T-cell (primary cell): ENCODE measurements around the gene ABTB2. TPM values are rescaled to one million over a fixed set of nuclear protein-coding genes. Genes with fewer than 3 reads are reported as not detected.

Experiments
- ATAC-seq, 4 experiments: fragments of 200-7000 bp in 3 of 4; fragments of 150-1000 bp in 1 of 4; cut with Tn5 transposase; replicated peaks in 1 of 4; 1 replicate in 3 of 4; 2 replicates in 1 of 4; pipeline ENCODE4 v1.10.0; 2021; ENCODE audit warnings: moderate library complexity in 3 of 4, mild to moderate bottlenecking in 2 of 4, moderate number of reproducible peaks in 1 of 4
- CTCF ChIA-PET, 2 donors: fragments of 300-600 bp; sonication (Branson Sonifier 250); formaldehyde crosslinking; loops; one replicate each; lab custom pipeline; 2022; ENCODE audit warnings: antibody characterized with exemption in 2 of 2; lab: Charles Lee
- POLR2A ChIA-PET, 2 donors: fragments of 300-600 bp; sonication (Branson Sonifier 250); formaldehyde crosslinking; loops; one replicate each; lab custom pipeline; 2022; ENCODE audit warnings: antibody characterized with exemption in 2 of 2; lab: Charles Lee
- DNase-seq, 35 experiments: peaks; one replicate each; pipeline versions ENCODE4 v3.0.0 to v3.0.0-alpha.2; 2013 to 2023
- H3K27ac ChIP-seq: one replicate; pipeline ENCODE4 v1.5.1; 2013; ENCODE audit warnings: low read length
- H3K27me3 ChIP-seq, 2 experiments: replicated peaks in 1 of 2; 1 replicate in 1 of 2; 2 replicates in 1 of 2; pipeline versions ENCODE4 v1.6.1 to v1.7.0; 2013; ENCODE audit warnings: low read length in 1 of 2, mixed read lengths in 1 of 2; ENCODE audit not compliant: control insufficient read depth in 2 of 2, insufficient read depth in 2 of 2; ENCODE audit errors: extremely low read depth in 1 of 2
- H3K36me3 ChIP-seq, 2 donors: 1 replicate in 1 of 2; 2 replicates in 1 of 2; pipeline versions ENCODE4 v1.6.1 to v1.7.0; 2013; ENCODE audit warnings: low read length in 1 of 2; ENCODE audit not compliant: control insufficient read depth in 2 of 2, insufficient read depth in 1 of 2; ENCODE audit errors: extremely low read depth in 1 of 2
- H3K4me1 ChIP-seq, 2 experiments: 1 replicate in 1 of 2; 2 replicates in 1 of 2; pipeline versions ENCODE4 v1.6.1 to v1.7.0; 2013; ENCODE audit warnings: low read length in 2 of 2, mixed read lengths in 1 of 2; ENCODE audit not compliant: insufficient read depth in 2 of 2, control insufficient read depth in 1 of 2; ENCODE audit errors: extremely low read depth in 1 of 2
- H3K4me3 ChIP-seq, 2 donors: 1 replicate in 1 of 2; 2 replicates in 1 of 2; pipeline versions ENCODE4 v1.5.1 to v1.7.0; 2013; ENCODE audit warnings: mild to moderate bottlenecking in 2 of 2, low read length in 1 of 2, moderate library complexity in 1 of 2; ENCODE audit not compliant: control insufficient read depth in 1 of 2; ENCODE audit errors: extremely low read depth in 1 of 2
- H3K9me3 ChIP-seq: 2 replicates; pipeline ENCODE4 v1.7.0; 2013
- H3K27ac Mint-ChIP-seq, 2 donors: one replicate each; pipeline ENCODE4 v1.8.0; 2020 to 2021; ENCODE audit warnings: mild to moderate bottlenecking in 2 of 2, mixed read lengths in 2 of 2
- H3K27me3 Mint-ChIP-seq, 2 donors: one replicate each; pipeline ENCODE4 v1.8.0; 2021 to 2022; ENCODE audit warnings: mixed read lengths in 2 of 2
- H3K36me3 Mint-ChIP-seq: one replicate; pipeline ENCODE4 v1.8.0; 2021; ENCODE audit warnings: mixed read lengths
- H3K4me1 Mint-ChIP-seq, 3 donors: one replicate each; pipeline ENCODE4 v1.8.0; 2020 to 2022; ENCODE audit warnings: mixed read lengths in 3 of 3, mild to moderate bottlenecking in 1 of 3
- H3K4me3 Mint-ChIP-seq, 3 donors: one replicate each; pipeline ENCODE4 v1.8.0; 2020 to 2022; ENCODE audit warnings: mild to moderate bottlenecking in 3 of 3, mixed read lengths in 3 of 3, moderate library complexity in 3 of 3
- H3K9me3 Mint-ChIP-seq, 3 donors: one replicate each; pipeline ENCODE4 v1.8.0; 2020 to 2022; ENCODE audit warnings: mixed read lengths in 3 of 3
- WGBS: methylation state at CpG from one replicate; pipeline ENCODE4 v1.1.5; 2013; ENCODE audit warnings: missing lambda C conversion rate; ENCODE audit not compliant: insufficient coverage; 5-methylcytosine and 5-hydroxymethylcytosine counted together
- total RNA-seq, 35 experiments: library from RNA in 6 of 35; stranded (reverse) in 6 of 35; fragments of 120-200 nt in 1 of 35; gene quantifications; one replicate each; pipeline versions ENCODE4 v1.2.1 to v1.2.4 and lab custom pipeline; 2013 to 2026

Gene ABTB2
- total RNA-seq, 5 donors from 2014 or later (not counting 1 experiment from before 2014, with no cell fraction given) = 0.50 to 0.93 (median 0.82) TPM

- Histone ChIP-seq H3K4me1 (no peaks in the 10 kb centered on the region), H3K27ac (no peak overlapping the region), H3K27me3 (no peaks in the 10 kb centered on the region), H3K4me3 (no peak overlapping the region), H3K9me3 (no peaks in the 10 kb centered on the region), H3K36me3 (peaks cover 30 to 94% of the 10 kb centered on the region in 2 donors)
- DNase-seq (no peak), ATAC-seq (no peak)
- CTCF ChIA-PET = no interaction called here
- no peak overlapping the region for H3K27ac Mint-ChIP-seq
- POLR2A ChIA-PET = interaction anchor here in 1 of 2 donors (0.6 kb wide), 1 partner anchor 904 kb away, joined by 5 read pairs; no protein-coding TSS in a partner anchor
- 100% methylated on average over 4 of the region's 8 CpGs for whole genome bisulfite sequencing
- peaks cover 0 to 9% (median 0%) of the 10 kb centered on the region in 3 donors for H3K4me1 Mint-ChIP-seq
- H3K4me3 Mint-ChIP-seq = no peak overlapping the region
- H3K36me3 Mint-ChIP-seq = peaks cover 82% of the 10 kb centered on the region
- H3K9me3 Mint-ChIP-seq = no peaks in the 10 kb centered on the region
- no peaks in the 10 kb centered on the region for H3K27me3 Mint-ChIP-seq
Observed at GRCh38 chr11:34136420-34136819, 221.4 kb downstream of the ABTB2 start.

DNA sequence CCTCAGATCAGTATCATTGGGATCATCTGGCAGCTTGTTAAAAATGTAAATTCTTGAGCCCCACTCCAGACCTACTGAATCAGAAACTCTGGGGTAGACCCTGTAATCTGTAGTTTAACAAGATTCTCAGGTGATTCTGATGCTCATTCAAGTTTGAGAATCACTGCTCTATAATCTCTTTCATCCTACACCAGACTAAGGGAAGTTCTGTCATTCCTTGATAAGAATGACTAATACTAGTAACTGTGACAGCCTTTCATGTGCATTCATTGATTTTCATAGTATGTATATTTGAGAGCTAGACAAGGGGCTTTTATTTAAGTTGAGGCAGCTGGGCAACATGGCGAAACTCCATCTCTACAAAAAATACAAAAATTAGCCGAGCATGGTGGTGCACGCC is 222.4 kb downstream of the ABTB2 start:
- WGBS = no CpG with 5 or more reads among the region's 3 CpGs
- peaks cover 81% of the 10 kb centered on the region for H3K36me3 Mint-ChIP-seq
- Histone ChIP-seq H3K4me1 (no peaks in the 10 kb centered on the region), H3K36me3 (peaks cover 36 to 94% of the 10 kb centered on the region in 2 donors), H3K27ac (no peak overlapping the region), H3K9me3 (no peaks in the 10 kb centered on the region), H3K4me3 (no peak overlapping the region), H3K27me3 (no peaks in the 10 kb centered on the region)
- DNase-seq (no peak), ATAC-seq (no peak)
- H3K4me1 Mint-ChIP-seq = peaks cover 0 to 9% (median 0%) of the 10 kb centered on the region in 3 donors
- no peak overlapping the region for H3K27ac Mint-ChIP-seq
- CTCF ChIA-PET = interaction anchor here (0.6 kb wide), 2 partner anchors 130 to 329 kb away, joined by 3 to 5 read pairs; no protein-coding TSS in a partner anchor
- no peaks in the 10 kb centered on the region for H3K9me3 Mint-ChIP-seq
- no peak overlapping the region for H3K4me3 Mint-ChIP-seq
- POLR2A ChIA-PET = no interaction called here
- no peaks in the 10 kb centered on the region for H3K27me3 Mint-ChIP-seq

DNA sequence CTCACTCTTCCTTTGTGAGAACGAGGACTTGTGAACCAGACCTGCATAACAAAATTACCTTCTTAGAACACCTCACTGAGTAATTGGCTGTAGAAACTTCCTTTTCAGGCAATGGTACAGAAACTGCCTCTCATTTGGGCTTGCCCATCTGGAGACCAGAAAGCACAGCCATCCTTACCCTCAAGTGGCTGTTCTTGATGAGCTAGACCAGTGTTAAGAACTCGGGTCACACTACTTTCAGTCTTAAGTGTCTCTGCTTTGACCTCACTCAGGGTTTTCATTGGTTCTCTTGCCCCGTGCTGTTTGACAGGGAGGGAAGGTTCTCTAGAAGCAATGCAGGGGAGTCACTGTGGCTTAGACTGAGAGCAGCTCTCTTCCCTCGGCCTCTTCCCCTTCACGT is 223.0 kb downstream of the ABTB2 start:
- Histone ChIP-seq H3K27ac (no peak overlapping the region), H3K4me3 (no peak overlapping the region), H3K4me1 (no peaks in the 10 kb centered on the region), H3K36me3 (peaks cover 38 to 91% of the 10 kb centered on the region in 2 donors), H3K27me3 (no peaks in the 10 kb centered on the region), H3K9me3 (no peaks in the 10 kb centered on the region)
- Mint-ChIP-seq H3K36me3 (peaks cover 76% of the 10 kb centered on the region), H3K27ac (no peak overlapping the region), H3K27me3 (no peaks in the 10 kb centered on the region), H3K4me3 (no peak overlapping the region), H3K4me1 (peaks cover 0 to 9% (median 0%) of the 10 kb centered on the region in 3 donors), H3K9me3 (no peaks in the 10 kb centered on the region)
- ChIA-PET POLR2A (no interaction called here), CTCF (no interaction called here)
- DNase-seq = no peak
- 57% methylated on average over 1 of the region's 5 CpGs for WGBS
- ATAC-seq = no peak

DNA sequence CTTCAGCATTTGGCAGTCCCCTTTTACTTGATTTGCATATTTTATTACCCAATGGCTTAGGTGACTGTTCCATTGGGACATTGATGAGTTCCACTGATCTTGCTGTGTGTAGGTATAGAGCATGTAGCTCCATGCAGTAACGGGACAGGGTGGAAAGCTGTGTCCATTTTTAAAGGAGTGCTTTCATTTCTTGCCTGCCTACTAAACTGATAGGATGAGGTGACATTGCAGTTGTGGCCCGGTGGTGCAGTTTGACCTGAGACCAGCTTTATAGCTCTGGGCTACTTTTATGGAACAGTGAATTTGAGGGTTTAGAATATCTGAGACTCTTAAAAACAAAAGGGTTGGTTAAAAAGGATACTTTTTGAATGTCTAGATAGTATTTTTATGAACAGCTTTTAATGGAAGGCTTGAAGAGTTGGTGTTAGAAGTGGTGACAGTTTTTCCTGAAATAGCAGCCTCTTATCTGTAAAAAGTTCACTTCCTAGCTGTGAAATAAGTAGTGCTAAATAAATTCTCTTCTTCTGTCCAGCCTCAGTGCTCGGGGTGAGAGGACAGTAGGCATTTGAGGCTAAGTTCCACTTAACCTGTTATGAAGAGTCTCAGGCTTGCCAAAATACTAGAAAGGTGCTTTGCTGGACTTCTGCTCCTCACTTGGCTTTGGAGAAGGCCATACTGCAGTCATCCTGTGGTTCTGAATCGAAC is 225.4 kb downstream of the ABTB2 start:
- Mint-ChIP-seq H3K9me3 (no peaks in the 10 kb centered on the region), H3K27me3 (no peaks in the 10 kb centered on the region), H3K27ac (no peak overlapping the region), H3K4me1 (peaks cover 0 to 7% (median 0%) of the 10 kb centered on the region in 3 donors), H3K4me3 (no peak overlapping the region), H3K36me3 (peaks cover 71% of the 10 kb centered on the region)
- ChIA-PET POLR2A (interaction anchor here in 1 of 2 donors (0.6 kb wide), 1 partner anchor 26 kb away, joined by 5 read pairs; no protein-coding TSS in a partner anchor), CTCF (interaction anchor here in 1 of 2 donors (0.5 to 1.4 kb wide), 2 partner anchors 63 to 136 kb away, joined by 4 to 5 read pairs; no protein-coding TSS in a partner anchor)
- 100% methylated on average over 4 of the region's 4 CpGs for WGBS
- DNase-seq = no peak
- ATAC-seq = no peak
- H3K9me3 ChIP-seq = no peaks in the 10 kb centered on the region
- H3K4me1 ChIP-seq = no peaks in the 10 kb centered on the region
- H3K4me3 ChIP-seq = no peak overlapping the region
- H3K36me3 ChIP-seq = peaks cover 34 to 83% of the 10 kb centered on the region in 2 donors
- no peaks in the 10 kb centered on the region for H3K27me3 ChIP-seq
- no peak overlapping the region for H3K27ac ChIP-seq

GRCh38 chr11:34128824-34129223 is 229.0 kb downstream of the ABTB2 start:
- Histone ChIP-seq H3K27ac (no peak overlapping the region), H3K36me3 (peaks cover 21 to 82% of the 10 kb centered on the region in 2 donors), H3K27me3 (no peaks in the 10 kb centered on the region), H3K4me1 (no peaks in the 10 kb centered on the region), H3K4me3 (no peak overlapping the region), H3K9me3 (no peaks in the 10 kb centered on the region)
- WGBS = 95% methylated on average over 3 of the region's 3 CpGs
- no peak overlapping the region for H3K4me3 Mint-ChIP-seq
- no peak for ATAC-seq
- H3K4me1 Mint-ChIP-seq = no peaks in the 10 kb centered on the region
- H3K27ac Mint-ChIP-seq = no peak overlapping the region
- POLR2A ChIA-PET = no interaction called here
- CTCF ChIA-PET = no interaction called here
- no peaks in the 10 kb centered on the region for H3K27me3 Mint-ChIP-seq
- DNase-seq = no peak
- no peaks in the 10 kb centered on the region for H3K9me3 Mint-ChIP-seq
- peaks cover 73% of the 10 kb centered on the region for H3K36me3 Mint-ChIP-seq

DNA sequence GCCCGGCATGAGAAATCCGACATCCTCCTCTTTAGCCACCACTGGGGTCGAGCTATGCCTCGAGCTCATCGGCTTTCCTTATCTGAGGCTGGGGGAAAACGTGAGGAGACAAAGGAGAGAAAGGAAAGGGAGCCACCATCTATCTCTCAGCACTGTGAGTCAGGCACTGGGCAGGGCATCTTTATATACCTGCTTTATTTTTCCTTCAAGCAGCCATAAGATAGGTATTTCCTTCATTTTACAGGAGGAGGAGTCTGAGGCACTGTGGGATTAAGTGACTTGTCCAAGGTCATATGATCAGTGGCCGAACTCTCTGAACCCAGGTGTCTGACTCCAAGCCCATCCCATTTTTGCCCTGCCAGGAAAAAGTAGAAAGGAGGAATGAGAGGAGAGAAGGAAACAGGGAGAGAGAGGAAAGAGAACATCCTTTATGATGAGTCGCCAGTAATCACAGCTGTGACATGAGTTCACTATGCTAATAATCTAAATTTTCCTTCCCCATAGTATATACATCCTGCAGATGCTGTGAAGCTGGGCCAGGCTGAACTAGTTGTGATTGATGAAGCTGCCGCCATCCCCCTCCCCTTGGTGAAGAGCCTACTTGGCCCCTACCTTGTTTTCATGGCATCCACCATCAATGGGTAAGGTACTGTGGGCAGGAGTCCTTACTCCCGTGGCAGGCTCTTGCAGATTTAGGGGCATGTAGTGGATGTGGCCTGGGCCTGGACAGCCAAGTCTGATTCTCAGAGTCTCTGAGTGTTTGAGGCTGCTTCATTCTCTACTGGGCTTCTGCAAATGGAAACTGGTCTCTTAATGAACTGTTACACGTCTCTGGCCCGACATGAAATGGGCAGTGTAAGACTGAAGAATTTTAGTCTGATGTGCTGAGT is 230.6 kb downstream of the ABTB2 start:
- peaks cover 71% of the 10 kb centered on the region for H3K36me3 Mint-ChIP-seq
- no peak overlapping the region for H3K27ac Mint-ChIP-seq
- no peaks in the 10 kb centered on the region for H3K4me1 Mint-ChIP-seq
- no peak overlapping the region for H3K4me3 ChIP-seq
- H3K36me3 ChIP-seq = peaks cover 21 to 83% of the 10 kb centered on the region in 2 donors
- no peaks in the 10 kb centered on the region for H3K9me3 ChIP-seq
- WGBS = 100% methylated on average over 2 of the region's 12 CpGs
- H3K27me3 Mint-ChIP-seq = no peaks in the 10 kb centered on the region
- ATAC-seq = no peak
- no peak overlapping the region for H3K4me3 Mint-ChIP-seq
- H3K27ac ChIP-seq = no peak overlapping the region
- H3K9me3 Mint-ChIP-seq = no peaks in the 10 kb centered on the region
- no peaks in the 10 kb centered on the region for H3K27me3 ChIP-seq
- ChIA-PET POLR2A (no interaction called here), CTCF (interaction anchor here (0.5 to 0.6 kb wide), 3 partner anchors 18 to 761 kb away, joined by 3 read pairs; no protein-coding TSS in a partner anchor)
- no peaks in the 10 kb centered on the region for H3K4me1 ChIP-seq
- DNase-seq = no peak
